NK-92 (cell line): ENCODE results near the gene KRT16.
"Not testable (repeated sequence)": the region's sequence is repeated elsewhere in the genome, so short reads cannot be mapped to it uniquely, and the experiment has no call there.

ENCODE experiments used
- DNase-seq: peaks from one replicate; lab custom pipeline; 2025; ENCODE audit not compliant: unreplicated experiment; lab: John Stamatoyannopoulos, UW

The KRT16 gene

GRCh38 chr17:41647940-41648410, 35.4 kb upstream of the KRT16 start:
- DNase-seq: no peak

GRCh38 chr17:41647038-41647813, 34.7 kb upstream of the KRT16 start:
- DNase-seq: no peak

- no peak for DNase-seq
These were observed 29.9 kb upstream of the KRT16 start for GRCh38 chr17:41642252-41643156.

- not testable (repeated sequence) for DNase-seq
These were observed 28.0 kb upstream of the KRT16 start for GRCh38 chr17:41640596-41640995.

- DNase-seq: no peak
These were observed 27.2 kb upstream of the KRT16 start for GRCh38 chr17:41639492-41640473.

GRCh38 chr17:41638941-41639340, 26.4 kb upstream of the KRT16 start:
- DNase-seq: no peak

- DNase-seq: no peak
These were observed 25.6 kb upstream of the KRT16 start for GRCh38 chr17:41638194-41638593.

GRCh38 chr17:41636652-41637051, 24.1 kb upstream of the KRT16 start:
- DNase-seq: no peak

- DNase-seq: no peak
These were observed 22.8 kb upstream of the KRT16 start for GRCh38 chr17:41635121-41636097.

- no peak for DNase-seq
These were observed 22.1 kb upstream of the KRT16 start for GRCh38 chr17:41634639-41635038.

GRCh38 chr17:41633556-41634199, 21.1 kb upstream of the KRT16 start:
- DNase-seq: no peak

GRCh38 chr17:41632482-41633105, 20.0 kb upstream of the KRT16 start:
- no peak for DNase-seq

- DNase-seq: no peak
These were observed 19.3 kb upstream of the KRT16 start for GRCh38 chr17:41631898-41632285.

GRCh38 chr17:41631025-41631897, 18.7 kb upstream of the KRT16 start:
- DNase-seq: no peak

GRCh38 chr17:41629826-41630670, 17.5 kb upstream of the KRT16 start:
- DNase-seq: no peak

GRCh38 chr17:41629316-41629715, 16.7 kb upstream of the KRT16 start:
- no peak for DNase-seq
